Measurements from ENCODE around the gene MYMK.

MYMK gene

DNA sequence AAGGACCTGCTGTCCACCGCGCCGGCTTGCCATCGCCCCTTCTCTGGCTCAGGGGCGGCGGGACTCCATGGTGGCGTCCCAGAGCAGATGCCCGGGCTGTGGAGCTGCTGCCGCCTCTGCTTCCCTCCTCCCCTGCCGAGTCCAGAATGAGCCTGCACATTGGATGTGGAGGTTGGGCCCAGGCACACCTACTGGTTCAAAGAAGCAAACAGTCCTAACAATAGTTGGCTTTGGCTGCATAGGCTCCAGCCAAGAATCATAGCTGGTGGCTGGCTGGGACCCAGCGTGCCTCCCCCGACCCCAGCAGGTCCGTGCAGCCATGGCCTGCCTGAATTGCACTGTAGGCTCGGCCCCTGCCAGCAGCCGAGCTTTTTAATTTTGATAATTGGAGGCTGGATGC lies 35.6 kb upstream of the MYMK start:
- H3K27ac ChIP-seq: peak overlapping the region in 1 of 21 experiments; percentile 17
- no peak overlapping the region for H3K4me3 ChIP-seq

DNA sequence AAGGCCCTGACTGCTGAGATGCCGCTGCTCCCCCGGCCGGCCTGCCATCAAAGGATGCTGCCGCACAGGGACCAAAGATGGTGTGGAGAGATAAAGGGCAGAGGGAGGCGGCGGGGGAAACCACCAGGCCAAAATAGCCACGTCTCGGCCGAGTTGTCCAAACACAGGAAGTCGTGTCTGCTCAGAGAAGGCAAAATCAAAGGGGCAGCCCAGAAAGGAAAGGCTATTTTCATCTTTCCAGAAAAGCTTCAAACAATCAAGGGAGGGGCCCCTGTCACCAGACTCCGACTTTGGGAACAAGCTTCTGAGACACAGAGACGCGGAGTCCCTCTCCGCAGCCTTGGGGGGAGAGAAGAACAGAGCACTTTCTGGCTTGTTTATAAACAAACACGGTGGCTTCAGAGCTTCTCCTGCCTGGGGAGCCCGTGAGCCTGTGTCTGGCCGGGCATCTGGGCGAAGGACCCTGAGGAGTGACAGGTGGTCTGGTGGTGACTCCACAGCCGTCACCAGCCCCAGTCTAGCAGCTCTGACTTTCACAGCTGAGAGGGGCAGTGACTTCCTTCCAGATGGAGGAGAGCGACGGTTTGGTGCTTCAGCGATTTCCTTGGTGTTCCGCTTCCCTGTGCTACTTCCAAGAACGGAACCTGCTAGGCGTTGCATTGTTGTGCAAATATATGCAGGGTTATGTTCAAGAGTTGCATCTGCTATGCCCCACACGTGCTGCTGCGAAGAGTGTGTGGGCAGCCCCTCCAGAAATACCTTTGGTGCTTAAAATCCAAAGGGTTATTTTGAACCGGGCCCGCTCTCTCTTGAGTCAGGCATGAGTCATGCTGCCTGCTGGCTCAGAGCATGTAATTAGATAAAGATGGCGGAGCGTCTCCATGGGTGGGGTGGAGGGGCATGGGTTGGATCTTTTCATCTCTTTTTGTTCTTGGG lies 33.7 kb upstream of the MYMK start:
- Histone ChIP-seq H3K27ac (peak overlapping the region in 18 of 21 experiments; percentile 6 to 79 (median 53)), H3K4me3 (no peak overlapping the region)

DNA sequence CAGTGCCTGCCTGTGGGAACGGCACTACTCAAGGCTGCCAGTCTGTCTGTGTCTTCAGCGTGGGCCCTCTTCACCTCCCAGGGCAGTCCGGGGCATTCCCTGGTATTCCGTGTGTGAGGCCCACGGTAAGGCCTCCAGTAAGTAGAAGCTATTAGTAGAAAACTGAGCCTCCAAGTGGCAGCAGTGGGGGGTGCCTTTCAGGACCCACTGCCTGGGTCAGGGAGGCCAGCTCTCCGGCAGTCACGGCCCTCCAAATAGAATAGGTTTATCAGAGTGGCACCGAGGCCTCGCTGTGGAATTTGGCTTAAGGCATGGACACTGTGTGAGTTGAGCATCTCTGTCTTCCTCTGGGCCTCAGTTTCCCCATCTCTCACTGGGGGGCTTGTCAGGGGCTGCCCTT lies 32.8 kb upstream of the MYMK start:
- Histone ChIP-seq H3K27ac (peak overlapping the region in 5 of 21 experiments; percentile 22 to 79 (median 61)), H3K4me3 (no peak overlapping the region)

DNA sequence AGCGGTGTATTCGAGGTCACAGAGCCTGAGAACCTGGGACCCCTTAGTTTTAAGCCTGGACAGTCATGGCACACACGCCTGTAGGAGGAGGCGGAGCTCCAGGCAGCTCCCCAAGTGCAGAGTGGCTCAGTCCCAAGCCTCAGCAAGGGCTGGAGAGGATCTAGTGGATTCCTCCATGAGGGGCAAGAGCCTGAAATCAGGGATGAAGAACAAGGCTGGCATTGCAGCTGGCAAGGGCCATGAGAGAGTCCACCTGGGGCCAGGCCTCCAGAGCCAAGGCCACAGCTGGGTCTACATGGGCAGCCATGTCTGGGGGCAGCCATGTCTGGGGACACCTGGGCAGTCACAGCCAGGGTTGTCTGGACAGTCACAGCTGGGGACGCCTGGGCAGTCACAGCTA lies 31.6 kb upstream of the MYMK start:
- Histone ChIP-seq H3K4me3 (no peak overlapping the region), H3K27ac (no peak overlapping the region)

DNA sequence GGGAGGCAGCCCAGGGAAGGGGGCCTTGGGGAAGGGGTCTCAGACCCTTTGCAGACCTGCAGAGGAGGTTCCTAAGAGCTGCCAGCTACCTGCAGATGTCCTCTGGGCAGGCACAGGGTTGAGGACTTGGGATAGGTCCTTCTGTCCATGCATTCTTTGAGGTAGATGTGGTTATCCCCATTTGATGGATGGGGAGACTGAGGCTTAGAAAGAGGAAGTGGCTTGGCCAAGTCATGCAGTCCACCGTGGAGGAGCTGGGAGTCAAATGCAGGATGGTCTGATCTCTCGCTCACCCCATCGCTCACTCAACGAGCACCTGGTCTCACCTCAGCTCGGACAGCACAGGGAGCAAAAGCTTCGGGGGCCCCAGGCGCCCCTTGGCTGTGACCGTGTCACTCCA lies 30.0 kb upstream of the MYMK start:
- H3K27ac ChIP-seq: no peak overlapping the region
- no peak overlapping the region for H3K4me3 ChIP-seq

DNA sequence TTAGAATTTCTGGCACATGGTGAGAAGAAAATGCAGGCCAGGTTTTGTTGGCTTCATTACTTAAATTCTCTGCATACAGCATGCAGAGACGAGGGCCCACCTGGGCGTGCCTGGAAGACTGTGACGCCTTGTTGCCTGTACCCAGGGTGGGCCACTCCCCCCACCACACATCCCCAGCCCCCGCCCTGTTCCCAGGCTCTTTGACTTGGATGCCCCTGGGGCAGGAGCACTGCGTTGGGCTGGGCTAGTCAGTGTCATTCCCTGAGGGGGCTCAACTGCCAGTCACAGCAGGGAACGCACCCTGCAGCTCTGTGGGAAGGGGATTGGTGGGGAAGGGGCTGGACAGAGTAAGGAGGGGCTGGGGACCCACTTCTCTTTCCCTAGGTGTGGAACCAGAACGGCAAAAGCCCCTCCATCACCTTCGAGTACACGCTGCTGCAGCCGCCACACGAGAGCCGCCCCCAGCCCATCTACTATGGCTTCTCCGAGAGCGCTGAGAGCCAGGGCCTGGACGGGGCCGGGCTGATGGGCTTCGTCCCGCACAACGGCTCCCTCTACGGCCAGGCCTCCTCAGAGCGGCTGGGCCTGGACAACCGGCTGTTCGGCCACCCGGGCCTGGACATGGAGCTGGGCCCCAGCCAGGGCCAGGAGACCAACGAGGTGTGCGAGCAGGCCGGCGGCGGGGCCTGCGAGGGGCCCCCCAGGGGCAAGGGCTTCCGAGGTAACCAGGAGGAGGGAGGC lies 29.4 kb upstream of the MYMK start:
- Histone ChIP-seq H3K27ac (no peak overlapping the region), H3K4me3 (no peak overlapping the region)

DNA sequence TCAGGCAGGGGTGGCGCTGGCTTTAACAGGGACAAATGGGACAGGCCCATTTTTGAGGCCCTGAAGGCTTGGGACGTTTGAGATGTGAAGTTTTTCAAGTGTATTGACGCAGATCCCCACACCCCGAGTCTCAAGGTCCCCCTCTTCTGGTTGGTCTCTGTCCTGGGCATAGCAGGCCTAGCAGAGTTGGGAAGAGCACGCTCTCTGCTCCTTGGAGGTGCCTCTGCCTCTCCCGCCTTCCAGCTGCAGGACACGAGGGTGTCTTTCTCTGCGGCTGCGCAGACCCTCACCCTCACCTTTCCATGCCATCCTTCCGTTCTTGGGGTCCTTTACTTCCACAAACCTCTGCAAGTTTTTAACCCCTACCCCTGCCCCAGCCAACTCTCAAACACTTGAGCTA lies 28.4 kb upstream of the MYMK start:
- Histone ChIP-seq H3K27ac (no peak overlapping the region), H3K4me3 (no peak overlapping the region)

DNA sequence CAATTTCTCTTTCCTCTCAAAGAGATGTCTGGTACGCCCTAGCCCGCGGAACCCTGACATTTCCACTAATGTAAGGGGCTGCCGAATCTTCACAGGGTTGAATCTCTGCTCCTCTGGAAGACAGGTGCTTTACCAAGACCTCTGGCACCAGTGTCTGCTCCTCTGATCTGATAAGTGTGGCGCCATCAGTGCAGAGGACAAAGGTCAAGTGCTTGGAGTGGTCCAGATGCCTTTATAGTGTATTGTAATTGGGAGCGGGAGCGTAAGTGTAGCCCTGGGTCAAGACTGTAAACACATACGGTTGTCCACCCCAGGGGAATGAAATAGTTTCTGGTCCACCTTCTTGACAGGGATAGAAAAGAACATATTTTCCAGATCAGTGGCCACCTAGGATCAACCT lies 27.5 kb upstream of the MYMK start:
- Histone ChIP-seq H3K27ac (no peak overlapping the region), H3K4me3 (no peak overlapping the region)

DNA sequence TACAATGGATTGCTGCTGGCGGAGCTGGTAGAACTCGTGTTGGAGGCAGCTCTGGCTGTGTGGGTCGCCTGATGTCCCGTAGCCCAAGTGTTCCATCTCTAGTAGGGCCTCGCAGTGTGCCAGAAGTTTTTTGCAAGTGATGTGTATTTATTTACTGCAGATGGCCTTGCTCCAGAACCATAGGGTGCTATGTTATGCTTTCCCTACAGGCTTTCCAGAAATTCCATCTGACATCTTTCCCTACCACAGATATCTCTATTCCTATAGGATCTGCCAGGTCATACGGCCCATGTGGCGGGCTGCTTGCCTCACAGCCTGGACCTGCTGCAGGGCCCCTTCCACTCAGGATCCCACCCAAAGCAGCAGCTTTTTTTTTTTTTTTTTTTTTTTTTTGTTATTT lies 26.7 kb upstream of the MYMK start:
- no peak overlapping the region for H3K27ac ChIP-seq
- H3K4me3 ChIP-seq: no peak overlapping the region

DNA sequence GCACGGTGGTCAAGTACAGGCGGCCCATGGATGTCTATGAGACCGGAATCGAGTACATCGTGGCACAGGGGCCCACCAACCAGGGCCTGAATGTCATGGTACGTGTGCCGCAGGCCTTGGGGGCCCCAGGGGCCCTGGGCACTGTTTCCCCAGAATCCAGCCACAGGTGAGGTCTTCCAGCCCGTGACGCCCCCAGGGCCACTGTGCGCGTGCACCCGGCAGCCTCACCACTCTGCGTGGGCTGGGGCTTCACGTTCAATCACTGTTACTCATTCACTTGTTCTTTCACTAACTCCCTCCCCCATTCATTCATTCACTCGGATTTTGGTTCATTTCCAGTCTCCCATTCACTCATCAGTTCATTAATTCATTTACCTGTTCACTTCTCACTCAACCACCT lies 22.4 kb upstream of the MYMK start:
- Histone ChIP-seq H3K4me3 (no peak overlapping the region), H3K27ac (no peak overlapping the region)

DNA sequence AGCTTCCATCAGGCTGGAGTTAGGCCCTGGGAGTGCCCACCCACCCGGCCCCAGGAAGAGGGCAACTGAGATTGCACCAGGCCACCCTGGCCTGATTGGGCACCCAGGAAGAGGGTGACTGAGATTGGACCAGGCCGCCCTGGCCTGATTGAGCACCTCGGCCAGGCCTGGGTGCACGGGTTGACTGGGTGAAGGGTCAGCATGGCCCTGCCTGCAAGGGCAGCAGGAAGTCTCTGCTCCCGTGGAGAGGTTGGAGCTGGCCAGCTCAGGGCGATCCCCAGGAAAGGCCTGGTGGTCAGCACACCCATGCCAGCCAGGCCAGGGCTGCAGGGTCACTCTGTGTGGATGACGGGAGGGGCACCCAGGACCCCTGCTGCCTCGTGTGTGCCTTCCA lies 21.5 kb upstream of the MYMK start:
- no peak overlapping the region for H3K27ac ChIP-seq

DNA sequence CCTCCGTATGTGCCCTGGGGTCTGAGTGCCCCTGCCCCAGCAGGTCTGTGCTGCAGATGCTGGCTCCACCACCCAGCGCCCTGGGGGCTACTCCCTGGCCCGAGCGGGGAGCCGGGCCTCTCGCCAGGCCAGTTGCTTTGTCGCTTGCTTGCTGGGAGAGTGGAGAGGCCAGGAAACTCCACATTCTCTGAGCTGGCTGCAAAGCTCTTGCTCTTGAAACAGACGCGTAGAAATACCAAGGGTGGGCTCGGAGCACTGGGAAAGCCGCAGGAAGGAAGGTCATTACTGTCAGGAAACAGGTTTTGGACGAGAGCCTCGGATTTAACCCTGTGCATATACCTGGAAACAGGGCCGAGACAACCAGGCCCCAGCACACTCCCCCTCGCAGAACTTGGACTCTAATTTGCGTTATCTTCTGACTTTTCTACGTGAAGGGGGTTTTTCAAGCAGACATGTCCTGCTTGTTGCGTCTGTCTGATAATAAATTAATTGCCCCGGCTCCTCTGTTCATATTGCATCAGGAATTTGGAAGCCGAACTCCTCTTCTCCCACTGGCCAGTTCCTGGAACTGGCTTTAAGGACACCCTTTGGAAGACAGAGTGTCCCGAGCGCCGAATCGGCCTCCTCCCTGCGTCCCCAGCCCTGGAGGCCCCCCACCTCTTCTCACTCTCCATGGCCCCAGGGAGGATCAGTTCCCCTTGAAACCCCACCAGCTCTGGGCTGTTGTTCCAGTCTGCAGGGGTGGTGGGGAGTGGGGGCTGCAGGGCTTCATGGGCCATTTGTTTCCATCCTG lies 20.9 kb upstream of the MYMK start:
- Histone ChIP-seq H3K4me3 (no peak overlapping the region), H3K27ac (no peak overlapping the region)

More for the DNA sequence above, 21.5 kb upstream of the MYMK start:
- H3K4me3 ChIP-seq: no peak overlapping the region

DNA sequence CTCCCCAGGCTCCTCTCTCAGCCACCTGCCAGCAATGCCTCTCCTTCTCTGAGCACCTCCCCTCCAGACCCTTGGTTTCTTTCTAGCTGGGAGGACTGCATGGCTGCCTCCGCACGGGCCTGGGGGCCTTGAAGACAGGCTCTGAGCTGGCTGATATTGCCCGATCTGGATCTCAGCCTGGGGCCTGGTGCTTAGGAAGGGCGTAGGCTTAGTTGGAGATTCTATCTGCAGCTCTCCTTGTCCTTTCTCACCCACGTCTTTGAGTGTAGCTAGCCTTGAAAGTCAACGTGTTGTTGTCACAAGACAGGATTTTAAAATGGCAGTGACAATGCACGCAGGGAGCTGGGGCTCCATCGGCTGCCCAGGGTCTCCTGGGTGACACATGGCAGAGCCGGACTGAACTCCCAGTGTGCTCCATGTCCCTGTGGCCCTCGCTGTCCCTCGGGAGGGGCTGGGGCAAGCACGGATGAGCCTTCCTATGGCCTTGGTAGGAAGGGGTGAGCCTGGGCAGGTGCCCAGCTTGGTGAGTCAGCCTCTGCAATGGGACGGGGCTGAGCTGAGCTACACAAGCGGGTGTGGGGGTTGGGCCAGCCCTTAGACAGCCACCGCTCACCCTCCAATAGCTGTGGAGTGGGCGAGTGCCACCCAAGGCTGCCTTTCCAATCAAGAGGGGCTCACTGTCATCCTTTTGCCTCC lies 19.2 kb upstream of the MYMK start:
- H3K4me3 ChIP-seq: no peak overlapping the region
- H3K27ac ChIP-seq: no peak overlapping the region

DNA sequence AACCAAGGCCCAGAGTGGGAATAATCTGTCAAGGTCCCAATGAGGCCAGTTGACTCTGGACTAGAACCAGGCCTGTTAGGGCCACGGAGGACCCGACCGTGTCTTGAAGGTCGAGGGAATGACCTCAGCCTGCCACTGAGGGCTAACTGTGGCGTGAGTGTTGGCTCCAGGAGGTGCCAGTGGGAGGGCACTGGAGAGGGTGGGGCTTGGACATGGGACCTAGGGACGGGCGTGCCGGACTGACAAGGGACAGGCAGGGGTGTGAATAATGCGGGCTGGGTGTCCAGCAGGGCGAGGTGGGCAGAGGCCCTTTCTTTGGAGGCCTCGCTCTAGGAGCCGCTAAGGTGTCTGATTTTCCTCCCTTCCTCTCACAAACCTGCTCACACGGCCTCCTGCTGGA lies 17.2 kb upstream of the MYMK start:
- no peak overlapping the region for H3K27ac ChIP-seq

DNA sequence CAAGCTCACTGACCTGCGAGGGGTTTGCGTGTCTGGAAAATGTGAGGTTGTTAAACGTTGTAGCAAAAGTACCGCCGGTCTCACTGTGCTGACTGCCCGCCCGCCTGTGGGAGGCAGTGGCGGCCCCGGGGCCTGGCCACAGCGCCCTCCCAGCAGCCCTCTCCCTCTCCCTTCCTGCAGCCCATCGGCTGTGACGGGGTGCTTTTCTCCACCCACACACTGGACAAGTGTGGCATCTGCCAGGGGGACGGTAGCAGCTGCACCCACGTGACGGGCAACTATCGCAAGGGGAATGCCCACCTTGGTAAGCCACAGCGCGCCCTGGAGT lies 15.9 kb upstream of the MYMK start:
- H3K27ac ChIP-seq: no peak overlapping the region

More for the DNA sequence above, 17.2 kb upstream of the MYMK start:
- no peak overlapping the region for H3K4me3 ChIP-seq

DNA sequence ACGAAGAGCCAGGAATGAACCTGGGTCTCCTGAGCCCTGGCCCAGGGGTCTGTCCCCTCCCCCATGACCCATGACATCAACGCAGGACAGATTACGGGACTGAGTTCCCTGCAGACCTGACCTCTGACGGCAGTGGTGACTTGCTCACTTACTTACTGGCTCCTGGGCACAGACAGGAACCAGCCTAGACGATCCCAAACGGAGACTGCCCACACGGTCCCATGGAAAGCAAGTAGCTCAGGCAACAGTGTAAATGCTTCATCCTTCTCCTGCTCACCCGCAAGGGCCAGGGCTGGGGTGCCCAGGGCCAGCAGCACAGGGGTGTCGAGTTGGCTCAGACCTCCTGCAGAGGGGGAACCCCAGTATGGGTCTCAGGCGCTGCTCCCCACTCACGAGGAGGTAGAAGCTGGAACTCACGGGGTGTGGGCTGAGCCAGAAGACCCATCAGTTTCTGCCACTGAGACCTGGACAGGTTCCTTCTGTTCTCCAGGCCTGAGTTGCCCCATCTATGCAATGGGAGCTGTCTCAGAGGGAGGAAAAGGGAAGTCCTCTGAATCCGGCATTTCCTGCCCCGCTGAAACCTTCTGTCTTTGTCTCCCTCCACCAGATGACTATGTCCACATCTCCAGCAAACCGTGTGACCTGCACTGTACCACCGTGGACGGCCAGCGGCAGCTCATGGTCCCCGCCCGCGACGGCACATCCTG lies 15.4 kb upstream of the MYMK start:
- H3K27ac ChIP-seq: peak overlapping the region in 1 of 21 experiments; percentile 45
- peak overlapping the region in 1 of 7 experiments; percentile 14 for H3K4me3 ChIP-seq

More for the DNA sequence above, 15.9 kb upstream of the MYMK start:
- H3K4me3 ChIP-seq: no peak overlapping the region

DNA sequence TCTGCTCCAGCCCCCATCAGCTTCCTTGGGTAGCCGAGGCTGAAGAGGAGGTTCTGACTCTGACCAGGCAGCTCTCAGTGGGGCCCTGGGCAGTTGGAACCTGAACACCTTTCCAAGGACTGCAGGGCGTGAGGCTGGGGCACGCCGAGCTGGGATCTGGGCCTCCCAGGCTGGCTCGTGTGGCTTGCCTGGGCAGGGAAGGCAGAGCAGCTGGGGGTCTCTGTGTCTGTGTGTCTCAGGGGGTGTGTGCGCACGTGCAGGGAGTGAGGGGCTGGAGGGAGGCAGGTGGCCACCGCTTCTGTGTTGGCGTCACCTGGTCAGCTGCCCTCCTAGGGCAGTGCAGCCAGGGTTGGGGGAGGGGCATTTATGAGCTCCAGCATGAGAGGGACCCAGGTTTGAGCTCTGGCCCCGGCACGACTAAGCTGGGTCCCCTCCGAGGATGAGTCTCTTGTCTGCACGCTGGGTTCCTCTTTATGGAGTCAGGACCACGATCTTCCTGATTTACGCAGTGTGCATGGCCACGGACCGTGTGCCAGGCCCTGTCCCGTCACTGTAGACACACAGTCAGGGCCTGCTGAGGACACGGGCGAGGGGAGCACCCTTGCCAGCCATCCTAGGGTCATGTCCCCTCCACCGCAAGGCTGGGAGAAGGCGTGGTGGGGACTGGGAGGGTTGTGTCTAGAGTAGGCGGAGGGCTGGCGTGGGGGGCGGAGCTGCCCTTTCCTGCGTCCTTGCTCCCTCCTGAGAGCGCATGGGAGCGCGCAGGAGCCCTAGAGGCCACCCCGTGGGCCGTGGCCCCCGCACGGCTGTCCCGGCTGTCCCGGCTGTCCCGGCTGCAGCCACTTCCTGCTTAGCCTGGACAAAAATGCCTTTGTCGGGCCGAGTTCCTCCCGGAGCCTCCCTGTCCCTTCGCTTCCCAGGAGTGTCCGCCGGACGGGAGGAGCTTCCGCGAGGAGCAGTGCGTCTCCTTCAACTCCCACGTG lies 14.4 kb upstream of the MYMK start:
- Histone ChIP-seq H3K27ac (peak overlapping the region in 1 of 21 experiments; percentile 45), H3K4me3 (peak overlapping the region in 1 of 7 experiments; percentile 14)

DNA sequence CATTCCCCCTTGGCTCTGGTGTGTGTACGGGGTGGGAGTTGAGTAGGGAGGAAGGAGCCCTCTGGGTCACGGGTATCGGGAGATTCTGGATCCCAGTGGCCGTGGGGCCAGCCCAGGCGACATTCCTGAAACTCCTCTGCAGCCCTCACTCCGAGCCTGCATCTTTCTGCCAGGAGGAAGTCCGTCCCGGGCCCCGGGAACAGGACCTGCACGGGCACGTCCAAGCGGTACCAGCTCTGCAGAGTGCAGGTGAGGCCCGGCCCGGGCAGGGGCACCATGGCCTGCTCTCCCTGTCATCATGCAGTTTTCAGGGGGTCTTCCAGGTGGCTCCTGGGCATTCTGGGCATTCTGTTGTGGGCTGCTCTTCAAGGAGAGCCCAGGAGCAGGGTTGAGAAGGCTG lies 13.4 kb upstream of the MYMK start:
- H3K4me3 ChIP-seq: no peak overlapping the region
- H3K27ac ChIP-seq: no peak overlapping the region
